ENCODE measurements around the gene STAG1. TPM values are rescaled to one million over a fixed set of nuclear protein-coding genes. Genes with fewer than 3 reads are reported as not detected.

Gene STAG1
- polyA plus RNA-seq, 1 experiment: 30.1 TPM

DNA sequence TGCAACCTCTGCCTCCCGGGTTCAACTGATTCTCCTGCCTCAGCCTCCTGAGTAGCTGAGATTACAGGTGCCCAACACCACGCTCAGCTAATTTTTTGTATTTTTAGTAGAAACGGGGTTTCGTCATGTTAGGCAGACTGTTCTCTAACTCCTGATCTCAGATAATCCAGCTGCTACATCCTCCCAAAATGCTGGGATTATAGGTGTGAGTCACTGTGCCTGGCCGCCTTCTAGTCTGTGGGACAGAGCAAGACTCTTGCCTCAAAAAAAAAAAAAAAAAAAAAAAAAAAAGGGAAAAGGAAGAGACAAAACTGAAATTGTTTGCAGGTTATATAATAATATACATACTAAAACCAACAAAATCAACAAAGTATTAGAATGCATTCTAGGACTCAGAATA lies 286.9 kb downstream of the STAG1 start:
- no peak overlapping the region for H3K4me3 ChIP-seq (ENCODE audit: low read depth, low read length)
- ChIA-PET POLR2A (interaction anchor here (0.7 to 1.2 kb wide), 3 partner anchors 9 to 287 kb away, joined by 4 to 15 read pairs (median 7); partner anchors contain the start of gene STAG1), CTCF (interaction anchor here (1.4 to 2.1 kb wide), 4 partner anchors 74 to 549 kb away, joined by 5 to 11 read pairs (median 8); partner anchors contain the start of gene STAG1)
- H3K27ac ChIP-seq (ENCODE audit: low read depth, low read length): peak overlapping the region; percentile 92
- no peak for DNase-seq (ENCODE audit: low read depth, low spot score)
- no peaks in the 10 kb centered on the region for H3K27me3 ChIP-seq (ENCODE audit: control insufficient read depth, insufficient read depth, low read length)
- H3K9me3 ChIP-seq (ENCODE audit: control insufficient read depth, insufficient read depth, low read length): no peaks in the 10 kb centered on the region
- TF ChIP-seq, protein P1, sequence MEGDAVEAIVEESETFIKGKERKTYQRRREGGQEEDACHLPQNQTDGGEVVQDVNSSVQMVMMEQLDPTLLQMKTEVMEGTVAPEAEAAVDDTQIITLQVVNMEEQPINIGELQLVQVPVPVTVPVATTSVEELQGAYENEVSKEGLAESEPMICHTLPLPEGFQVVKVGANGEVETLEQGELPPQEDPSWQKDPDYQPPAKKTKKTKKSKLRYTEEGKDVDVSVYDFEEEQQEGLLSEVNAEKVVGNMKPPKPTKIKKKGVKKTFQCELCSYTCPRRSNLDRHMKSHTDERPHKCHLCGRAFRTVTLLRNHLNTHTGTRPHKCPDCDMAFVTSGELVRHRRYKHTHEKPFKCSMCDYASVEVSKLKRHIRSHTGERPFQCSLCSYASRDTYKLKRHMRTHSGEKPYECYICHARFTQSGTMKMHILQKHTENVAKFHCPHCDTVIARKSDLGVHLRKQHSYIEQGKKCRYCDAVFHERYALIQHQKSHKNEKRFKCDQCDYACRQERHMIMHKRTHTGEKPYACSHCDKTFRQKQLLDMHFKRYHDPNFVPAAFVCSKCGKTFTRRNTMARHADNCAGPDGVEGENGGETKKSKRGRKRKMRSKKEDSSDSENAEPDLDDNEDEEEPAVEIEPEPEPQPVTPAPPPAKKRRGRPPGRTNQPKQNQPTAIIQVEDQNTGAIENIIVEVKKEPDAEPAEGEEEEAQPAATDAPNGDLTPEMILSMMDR (IDR thresholded peaks at IDR 0.05; ENCODE audit: low read depth, low read length): no peak

DNA sequence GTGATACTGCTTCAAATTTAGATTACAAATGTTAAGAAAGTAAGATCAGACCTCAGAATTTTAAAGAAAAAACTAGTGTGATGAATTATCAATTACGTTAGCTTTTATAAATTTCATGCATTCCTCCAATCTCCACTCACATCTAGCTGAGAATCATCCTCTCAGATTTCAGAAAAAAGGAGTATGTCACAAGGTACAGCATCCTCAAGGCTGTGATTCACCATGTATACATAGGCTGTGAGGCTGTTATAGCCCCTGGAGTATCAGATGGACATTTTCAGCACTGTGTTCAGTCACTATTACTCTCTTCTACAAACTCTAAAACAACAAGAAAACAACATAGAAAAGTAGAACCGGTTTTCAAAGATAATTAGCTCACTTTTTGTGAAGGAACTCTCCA lies 287.7 kb downstream of the STAG1 start:
- TF ChIP-seq, protein P1 (IDR thresholded peaks at IDR 0.05; ENCODE audit: low read depth, low read length): no peak
- Histone ChIP-seq H3K27ac (ENCODE audit: low read depth, low read length) (peak overlapping the region; percentile 92), H3K27me3 (ENCODE audit: control insufficient read depth, insufficient read depth, low read length) (no peaks in the 10 kb centered on the region), H3K4me3 (ENCODE audit: low read depth, low read length) (no peak overlapping the region), H3K9me3 (ENCODE audit: control insufficient read depth, insufficient read depth, low read length) (no peaks in the 10 kb centered on the region)
- peak; percentile 75 for DNase-seq (ENCODE audit: low read depth, low spot score)
- ChIA-PET POLR2A (interaction anchor here (0.5 to 1.2 kb wide), 2 partner anchors 17 to 288 kb away, joined by 3 to 7 read pairs; partner anchors contain the start of gene STAG1), CTCF (interaction anchor here (0.6 to 2.1 kb wide), 6 partner anchors 34 to 550 kb away, joined by 4 to 11 read pairs (median 6); partner anchors contain the start of gene STAG1)

DNA sequence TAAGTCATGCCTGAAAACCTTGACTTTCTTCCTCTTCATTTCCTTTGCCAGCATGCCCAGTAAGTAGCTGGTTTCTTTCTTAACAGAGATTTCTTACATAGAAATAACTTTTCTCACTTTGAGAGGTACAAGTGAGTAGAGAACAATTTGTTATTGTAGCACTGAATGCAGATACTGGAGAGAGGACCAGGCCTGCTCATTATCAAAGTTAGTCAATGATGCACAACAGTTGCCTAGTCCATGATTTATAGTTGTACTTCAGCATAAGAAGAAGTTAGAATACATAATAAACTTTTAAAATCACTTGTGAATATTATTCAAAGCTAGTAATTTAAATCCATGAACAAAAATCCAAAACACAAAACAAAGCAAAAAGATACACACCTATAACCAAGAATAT lies 289.0 kb downstream of the STAG1 start:
- TF ChIP-seq, protein P1 (IDR thresholded peaks at IDR 0.05; ENCODE audit: low read depth, low read length): no peak
- no peaks in the 10 kb centered on the region for H3K27me3 ChIP-seq (ENCODE audit: control insufficient read depth, insufficient read depth, low read length)
- CTCF ChIA-PET: interaction anchor here (0.6 to 2.1 kb wide), 2 partner anchors 117 to 289 kb away, joined by 3 to 11 read pairs; partner anchors contain the start of gene STAG1
- no peak for DNase-seq (ENCODE audit: low read depth, low spot score)
- no peak overlapping the region for H3K4me3 ChIP-seq (ENCODE audit: low read depth, low read length)
- POLR2A ChIA-PET: interaction anchor here (0.7 kb wide), 1 partner anchor 175 kb away, joined by 4 read pairs; no protein-coding TSS in a partner anchor
- H3K9me3 ChIP-seq (ENCODE audit: control insufficient read depth, insufficient read depth, low read length): peaks cover 3% of the 10 kb centered on the region; the same call in 1 of the 2 replicates
- H3K27ac ChIP-seq (ENCODE audit: low read depth, low read length): no peak overlapping the region

DNA sequence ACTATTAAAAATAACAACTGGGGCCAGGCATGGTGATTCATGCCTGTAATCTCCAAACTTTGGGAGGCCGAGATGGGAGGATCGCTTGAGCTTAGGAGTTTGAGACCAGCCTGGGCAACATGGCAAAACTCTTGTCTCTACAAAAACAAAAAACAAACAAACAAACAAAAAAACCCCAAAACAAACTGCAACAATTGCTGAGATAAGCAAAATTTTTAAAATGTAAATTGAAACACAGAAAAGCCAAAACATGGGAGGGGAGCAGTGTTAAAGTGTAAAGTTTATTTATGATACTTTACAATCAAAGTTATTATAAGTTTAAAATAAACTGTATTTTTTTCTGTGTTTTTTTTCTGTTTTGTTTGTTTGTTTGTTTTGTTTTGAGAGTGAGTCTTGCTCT lies 294.4 kb downstream of the STAG1 start:
- TF ChIP-seq, protein P1 (IDR thresholded peaks at IDR 0.05; ENCODE audit: low read depth, low read length): no peak
- H3K27ac ChIP-seq (ENCODE audit: low read depth, low read length): no peak overlapping the region
- H3K4me3 ChIP-seq (ENCODE audit: low read depth, low read length): no peak overlapping the region
- DNase-seq (ENCODE audit: low read depth, low spot score): no peak
- POLR2A ChIA-PET: no interaction called here
- H3K9me3 ChIP-seq (ENCODE audit: control insufficient read depth, insufficient read depth, low read length): peaks cover 24% of the 10 kb centered on the region
- CTCF ChIA-PET: no interaction called here
- H3K27me3 ChIP-seq (ENCODE audit: control insufficient read depth, insufficient read depth, low read length): no peaks in the 10 kb centered on the region

DNA sequence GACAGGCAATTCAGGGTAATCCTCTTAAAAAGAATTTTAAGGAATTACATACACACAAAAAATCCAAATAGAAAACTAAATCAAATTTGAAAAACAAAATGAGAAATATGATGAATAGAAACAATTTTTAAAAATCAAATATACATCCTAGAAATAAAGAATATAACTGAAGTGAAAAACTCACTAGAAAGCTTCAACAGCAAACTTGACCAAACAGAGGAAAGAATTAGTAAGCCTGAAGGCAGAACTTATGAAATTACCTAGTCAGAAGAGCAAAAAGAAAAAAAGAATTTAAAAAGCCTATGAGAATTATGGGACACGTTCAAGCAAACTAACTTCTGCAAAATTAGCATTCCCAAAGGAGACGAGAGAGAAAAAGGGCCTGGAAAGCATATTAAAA lies 296.0 kb downstream of the STAG1 start:
- H3K27me3 ChIP-seq (ENCODE audit: control insufficient read depth, insufficient read depth, low read length): no peaks in the 10 kb centered on the region
- TF ChIP-seq, protein P1 (IDR thresholded peaks at IDR 0.05; ENCODE audit: low read depth, low read length): no peak
- CTCF ChIA-PET: no interaction called here
- no peak for DNase-seq (ENCODE audit: low read depth, low spot score)
- peaks cover 24% of the 10 kb centered on the region for H3K9me3 ChIP-seq (ENCODE audit: control insufficient read depth, insufficient read depth, low read length)
- no peak overlapping the region for H3K27ac ChIP-seq (ENCODE audit: low read depth, low read length)
- POLR2A ChIA-PET: no interaction called here
- no peak overlapping the region for H3K4me3 ChIP-seq (ENCODE audit: low read depth, low read length)

Data from AG04450 (cell line).